Erythroblast (primary cell): ENCODE measurements around the gene PIGK.

Experiments
- GATA1 ChIP-seq: IDR thresholded peaks from 2 replicates; pipeline ENCODE4 v1.6.1; 2011; ENCODE audit warnings: low read depth, mild to moderate bottlenecking, control low read depth, low read length, moderate library complexity
- POLR2A ChIP-seq: IDR thresholded peaks from 2 replicates; pipeline ENCODE4 v1.6.1; 2011; ENCODE audit warnings: mild to moderate bottlenecking, low read length

DNA sequence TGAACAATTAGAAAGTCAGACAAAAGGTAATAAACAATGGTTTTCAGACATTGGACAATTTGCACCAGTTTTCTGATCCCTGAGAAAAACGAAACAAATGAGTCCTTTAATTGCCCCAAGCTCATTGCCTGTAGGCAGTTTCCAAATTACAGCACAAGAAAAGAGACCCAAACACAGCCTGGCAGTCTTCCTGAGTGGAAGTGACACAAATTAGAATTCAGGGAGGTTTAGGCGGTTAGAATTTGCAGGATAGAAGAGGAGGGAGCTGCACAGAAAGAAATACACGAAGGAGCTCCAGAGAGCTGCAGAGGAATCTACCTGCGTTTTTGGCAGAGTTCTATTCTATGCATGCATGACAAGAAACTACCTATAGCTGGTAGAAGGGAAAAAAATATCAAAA is 115.7 kb downstream of the PIGK start:
- TF ChIP-seq POLR2A (no peak), GATA1 (no peak)
